GM23338 (cell line): Measurements from ENCODE around the gene DOCK2. TPM values are rescaled to one million over a fixed set of nuclear protein-coding genes. Genes with fewer than 3 reads are reported as not detected.

Source experiments
- ATAC-seq: fragments of 200-7000 bp; cut with Tn5 transposase; 3 replicates; pipeline ENCODE4 v1.9.1; 2020
- DNase-seq: peaks from one replicate; pipeline ENCODE4 v3.0.0-alpha.2; 2015; ENCODE audit warnings: low spot score
- H2AFZ ChIP-seq: fragments of 200-600 bp; sonication (generic); 2 replicates; pipeline ENCODE4 v1.8.0; 2016; ENCODE audit warnings: antibody characterized with exemption, mild to moderate bottlenecking, moderate library complexity
- H3F3A ChIP-seq: fragments of 200-600 bp; sonication (generic); replicated peaks from 2 replicates; pipeline ENCODE4 v1.8.0; 2017; ENCODE audit warnings: antibody characterized with exemption, mixed run types, low read depth
- H3K27ac ChIP-seq: fragments of 200-600 bp; sonication (generic); 2 replicates; pipeline ENCODE4 v1.6.1; 2016; ENCODE audit warnings: low read depth
- H3K27me3 ChIP-seq: fragments of 200-600 bp; sonication (generic); 2 replicates; pipeline ENCODE4 v1.8.0; 2016; ENCODE audit warnings: mild to moderate bottlenecking, mixed run types, moderate library complexity; ENCODE audit not compliant: insufficient read depth
- H3K36me3 ChIP-seq: fragments of 200-600 bp; sonication (generic); 2 replicates; pipeline ENCODE4 v1.8.0; 2016; ENCODE audit warnings: mild to moderate bottlenecking; ENCODE audit not compliant: insufficient read depth
- H3K4me1 ChIP-seq: fragments of 200-600 bp; sonication (generic); 2 replicates; pipeline ENCODE4 v1.8.0; 2016; ENCODE audit warnings: mild to moderate bottlenecking, moderate library complexity; ENCODE audit not compliant: insufficient read depth
- H3K4me2 ChIP-seq: fragments of 200-600 bp; sonication (generic); 2 replicates; pipeline ENCODE4 v1.7.1; 2017; ENCODE audit warnings: mixed run types
- H3K4me3 ChIP-seq: fragments of 200-600 bp; sonication (generic); 2 replicates; pipeline ENCODE4 v1.6.1; 2016; ENCODE audit warnings: mixed run types
- H3K79me2 ChIP-seq: fragments of 200-600 bp; sonication (generic); replicated peaks from 2 replicates; pipeline ENCODE4 v1.8.0; 2017; ENCODE audit warnings: mild to moderate bottlenecking; ENCODE audit not compliant: insufficient read depth
- H3K9me2 ChIP-seq: fragments of 200-600 bp; sonication (generic); 2 replicates; pipeline ENCODE4 v1.8.0; 2017; ENCODE audit not compliant: insufficient read depth
- H4K20me1 ChIP-seq: fragments of 200-600 bp; sonication (generic); replicated peaks from 2 replicates; pipeline ENCODE4 v1.8.0; 2017; ENCODE audit warnings: mild to moderate bottlenecking; ENCODE audit not compliant: insufficient read depth
- H3K27ac Mint-ChIP-seq: 2 replicates; pipeline ENCODE4 v1.8.0; 2020; ENCODE audit warnings: inconsistent platforms, mild to moderate bottlenecking, moderate library complexity, mixed read lengths
- H3K27me3 Mint-ChIP-seq: 3 replicates; pipeline ENCODE4 v1.8.0; 2022; ENCODE audit warnings: low read depth, mild to moderate bottlenecking, moderate library complexity, mixed read lengths, inconsistent platforms; ENCODE audit not compliant: insufficient read depth, poor library complexity
- H3K36me3 Mint-ChIP-seq: 3 replicates; pipeline ENCODE4 v1.8.0; 2021; ENCODE audit warnings: low read depth, mild to moderate bottlenecking, inconsistent platforms, moderate library complexity, mixed read lengths
- H3K4me1 Mint-ChIP-seq: 3 replicates; pipeline ENCODE4 v1.8.0; 2020; ENCODE audit warnings: mild to moderate bottlenecking, inconsistent platforms, mixed read lengths
- H3K4me3 Mint-ChIP-seq: 3 replicates; pipeline ENCODE4 v1.8.0; 2021; ENCODE audit warnings: moderate library complexity, mild to moderate bottlenecking, inconsistent platforms, mixed read lengths
- H3K9me3 Mint-ChIP-seq: 3 replicates; pipeline ENCODE4 v1.8.0; 2020; ENCODE audit warnings: moderate library complexity, mild to moderate bottlenecking, inconsistent platforms, mixed read lengths
- CREB1 ChIP-seq: fragments of 250-450 bp; sonication (Bioruptor Pico); IDR thresholded peaks from 2 replicates; pipeline ENCODE4 v1.5.0; 2020; ENCODE audit warnings: low read depth, mild to moderate bottlenecking, moderate library complexity
- CTCF ChIP-seq, 2 experiments: fragments of 200-600 bp in 1 of 2; sonication (generic) in 1 of 2; conservative IDR thresholded peaks; 2 replicates each; pipeline versions ENCODE4 v1.5.1 to v1.6.1; 2016 to 2017; ENCODE audit warnings: antibody characterized with exemption in 2 of 2, low read depth in 2 of 2, mild to moderate bottlenecking in 2 of 2, moderate library complexity in 1 of 2
- ETS1 ChIP-seq: IDR thresholded peaks from 2 replicates; pipeline ENCODE4 v1.6.1; 2016; ENCODE audit warnings: antibody characterized with exemption
- JUNB ChIP-seq: IDR thresholded peaks from one replicate; pipeline ENCODE4 v1.6.1; 2016; ENCODE audit warnings: antibody characterized with exemption; ENCODE audit not compliant: unreplicated experiment
- NANOG ChIP-seq: IDR thresholded peaks from 2 replicates; pipeline ENCODE4 v1.6.1; 2016; ENCODE audit warnings: antibody characterized with exemption, borderline replicate concordance
- POLR2AphosphoS5 ChIP-seq: IDR thresholded peaks from 2 replicates; pipeline ENCODE4 v1.6.1; 2016; ENCODE audit warnings: antibody characterized with exemption, low read depth
- REST ChIP-seq: IDR thresholded peaks from one replicate; pipeline ENCODE4 v1.6.1; 2018; ENCODE audit warnings: antibody characterized with exemption; ENCODE audit not compliant: unreplicated experiment
- STAT1 ChIP-seq: IDR thresholded peaks from one replicate; pipeline ENCODE4 v1.6.1; 2016; ENCODE audit warnings: antibody characterized with exemption; ENCODE audit not compliant: unreplicated experiment
- ZNF114 ChIP-seq: fragments of 250-450 bp; sonication (Bioruptor Pico); IDR thresholded peaks from 2 replicates; pipeline ENCODE4 v1.5.0; 2020; ENCODE audit warnings: mild to moderate bottlenecking, moderate library complexity
- ZNF331 ChIP-seq: fragments of 250-450 bp; sonication (Bioruptor Pico); IDR thresholded peaks from 2 replicates; pipeline ENCODE4 v1.5.0; 2020; ENCODE audit warnings: low read depth, mild to moderate bottlenecking, moderate library complexity
- polyA plus RNA-seq: library from polyadenylated mRNA; unstranded; fragments of >200 nt; fragmentation: Nextera tagmentation; extraction: Ambion mirVana; gene quantifications from 2 replicates; pipeline ENCODE4 v1.2.1, GENCODE V29; 2016
- total RNA-seq: library from RNA; depleted of rRNA; stranded (reverse); fragments of >200 nt; shearing (Covaris generic); gene quantifications from 2 replicates; pipeline ENCODE4 v1.2.3, GENCODE V29; 2014

Gene DOCK2
- total and polyA plus RNA-seq, 2 experiments from 2014 or later, result 3.7 to 9.4 TPM

GRCh38 chr5:169650701-169651331, 13.7 kb downstream of the DOCK2 start:
- H3K27ac ChIP-seq, result no peak overlapping the region

GRCh38 chr5:169651526-169651925, 14.5 kb downstream of the DOCK2 start:
- no peaks in the 10 kb centered on the region for H4K20me1 ChIP-seq
- ATAC-seq (no peak), DNase-seq (no peak)
- no peak overlapping the region for H3K4me2 ChIP-seq
- no peak overlapping the region for H3K4me3 Mint-ChIP-seq
- peaks cover 7% of the 10 kb centered on the region; the same call in 1 of the 2 replicates for H3K4me1 ChIP-seq
- no peaks in the 10 kb centered on the region for H3K9me3 Mint-ChIP-seq
- H3K36me3 ChIP-seq, result no peaks in the 10 kb centered on the region
- no peak overlapping the region for H2AFZ ChIP-seq
- no peaks in the 10 kb centered on the region for H3F3A ChIP-seq
- H3K79me2 ChIP-seq, result no peaks in the 10 kb centered on the region
- H3K27ac Mint-ChIP-seq, result no peak overlapping the region
- no peak overlapping the region for H3K4me3 ChIP-seq
- H3K27me3 ChIP-seq, result no peaks in the 10 kb centered on the region
- H3K27ac ChIP-seq, result no peak overlapping the region
- peaks cover 6% of the 10 kb centered on the region; the same call in 1 of the 2 replicates for H3K9me2 ChIP-seq
- H3K4me1 Mint-ChIP-seq, result peaks cover 8% of the 10 kb centered on the region
- peaks cover 2% of the 10 kb centered on the region for H3K27me3 Mint-ChIP-seq
- no peaks in the 10 kb centered on the region for H3K36me3 Mint-ChIP-seq
- no peak for TF ChIP-seq ZNF331 (CRISPR knock-in tag)
- TF ChIP-seq ETS1, result no peak
- TF ChIP-seq CTCF (conservative IDR thresholded peaks at IDR 0.05; ENCODE audit: low read depth in 2 of 2), result no peak
- no peak for TF ChIP-seq CREB1 (CRISPR knock-in tag)
- TF ChIP-seq ZNF114 (CRISPR knock-in tag), result no peak
- no peak for TF ChIP-seq POLR2AphosphoS5
- TF ChIP-seq STAT1, result no peak
- TF ChIP-seq JUNB, result no peak
- no peak for TF ChIP-seq REST
- TF ChIP-seq NANOG, result no peak

More at GRCh38 chr5:169650701-169651331, 13.7 kb downstream of the DOCK2 start:
- H3K27ac Mint-ChIP-seq, result peak overlapping the region; percentile 8; the same call in 1 of the 2 replicates
- H3F3A ChIP-seq, result no peaks in the 10 kb centered on the region
- H3K4me3 Mint-ChIP-seq, result no peak overlapping the region
- no peaks in the 10 kb centered on the region for H3K27me3 Mint-ChIP-seq
- TF ChIP-seq JUNB (no peak), ETS1 (no peak), ZNF114 (CRISPR knock-in tag) (no peak), CREB1 (CRISPR knock-in tag) (no peak), POLR2AphosphoS5 (no peak), NANOG (no peak), STAT1 (no peak)
- peaks cover 6% of the 10 kb centered on the region; the same call in 1 of the 2 replicates for H3K9me2 ChIP-seq
- no peaks in the 10 kb centered on the region for H3K27me3 ChIP-seq
- ATAC-seq (no peak), DNase-seq (no peak)
- no peaks in the 10 kb centered on the region for H3K36me3 Mint-ChIP-seq
- peaks cover 7% of the 10 kb centered on the region; the same call in 1 of the 2 replicates for H3K4me1 ChIP-seq
- no peak overlapping the region for H2AFZ ChIP-seq
- H3K4me1 Mint-ChIP-seq, result peaks cover 8% of the 10 kb centered on the region
- no peaks in the 10 kb centered on the region for H3K9me3 Mint-ChIP-seq
- no peaks in the 10 kb centered on the region for H4K20me1 ChIP-seq
- H3K36me3 ChIP-seq, result no peaks in the 10 kb centered on the region
- H3K4me3 ChIP-seq, result no peak overlapping the region
- H3K4me2 ChIP-seq, result peak overlapping the region; percentile 26; the same call in 1 of the 2 replicates
- no peaks in the 10 kb centered on the region for H3K79me2 ChIP-seq
